Measurements from ENCODE around the gene OR7A5.
"Not testable (repeated sequence)": the region's sequence is repeated elsewhere in the genome, so short reads cannot be mapped to it uniquely, and the experiment has no call there.

OR7A5 gene

DNA sequence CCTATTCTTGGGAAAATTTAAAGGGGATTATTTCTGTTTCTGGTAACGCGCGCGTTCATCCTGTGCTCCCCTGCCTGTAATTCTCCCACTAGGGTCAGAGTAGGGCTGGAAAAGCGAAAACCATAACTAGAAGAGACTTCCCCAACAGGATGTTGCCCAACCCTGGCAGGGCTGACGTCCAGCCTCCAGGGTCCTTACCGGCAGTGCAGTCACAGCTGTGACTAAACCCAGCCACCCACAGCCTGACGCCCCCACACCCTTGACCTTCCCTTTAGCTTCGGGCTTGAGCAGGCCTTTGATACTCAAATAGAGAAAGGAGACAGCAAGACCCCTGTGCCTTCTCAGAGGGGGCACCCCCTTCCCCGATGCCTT, 50.3 kb downstream of the OR7A5 start:
- not testable (repeated sequence) for DNase-seq (ENCODE audit: low spot score)

DNA sequence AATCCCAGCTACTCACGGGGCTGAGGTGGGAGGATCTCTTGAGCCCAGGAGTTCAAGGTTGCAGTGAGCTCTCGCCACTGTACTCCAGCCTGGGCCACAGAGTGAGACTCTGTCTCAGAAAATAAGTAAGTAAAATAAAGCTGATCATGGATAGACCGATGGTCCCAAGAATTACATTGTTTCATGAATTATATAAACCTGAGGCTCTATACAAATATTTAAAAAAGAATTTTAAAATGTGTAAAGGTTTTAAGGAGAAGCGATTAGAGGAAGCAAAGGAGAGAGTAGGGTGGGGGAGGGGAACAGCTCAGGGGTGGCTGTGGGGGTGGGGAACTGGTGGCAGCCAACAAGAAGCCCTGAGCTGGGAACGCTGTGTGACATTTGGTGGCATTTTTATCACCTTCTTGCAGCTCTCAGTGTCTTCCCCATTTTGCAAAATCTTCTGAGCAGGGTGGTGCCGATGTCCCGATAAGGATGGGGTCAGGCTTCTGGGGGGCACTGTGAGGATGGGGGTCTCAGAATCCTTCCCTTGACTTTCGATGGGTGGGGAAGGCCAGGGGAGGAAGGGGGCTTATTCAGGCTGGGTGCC, 51.5 kb downstream of the OR7A5 start:
- not testable (repeated sequence) for DNase-seq (ENCODE audit: low spot score)

DNA sequence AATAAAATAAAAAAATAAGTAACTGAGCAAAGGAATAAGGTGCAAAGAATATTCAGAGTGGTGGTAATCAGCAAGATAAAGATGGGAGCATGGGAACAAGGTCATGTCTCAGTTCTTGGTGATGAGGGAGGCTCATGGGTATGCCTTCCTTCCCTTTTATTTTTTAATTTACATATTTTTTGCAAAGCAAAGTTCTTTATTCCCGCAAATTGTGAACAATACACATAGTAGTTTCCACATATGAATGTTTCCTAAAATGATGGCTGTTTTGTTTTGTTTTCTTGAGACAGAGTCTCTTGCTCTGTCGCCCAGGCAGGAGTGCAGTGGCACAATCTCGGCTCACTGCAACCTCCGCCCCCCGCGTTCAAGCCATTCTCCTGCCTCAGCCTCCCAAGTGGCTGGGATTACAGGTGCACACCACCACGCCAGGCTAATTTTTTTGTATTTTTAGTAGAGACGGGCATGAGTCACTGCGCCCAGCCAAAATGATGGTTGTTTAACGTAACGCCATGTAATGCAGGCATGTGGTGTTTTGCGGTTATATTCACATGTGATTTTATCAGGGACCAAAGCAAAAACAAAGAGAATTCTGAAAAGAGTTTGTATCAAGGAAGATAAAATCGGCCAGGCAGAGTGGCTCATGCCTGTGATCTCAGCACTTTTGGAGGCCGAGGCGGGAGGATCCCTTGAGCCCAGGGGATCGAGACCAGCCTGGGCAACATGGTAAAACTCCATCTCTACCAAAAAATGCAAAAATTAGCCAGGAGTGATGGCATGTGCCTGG, 52.2 kb downstream of the OR7A5 start:
- no peak for DNase-seq (ENCODE audit: low spot score)

DNA sequence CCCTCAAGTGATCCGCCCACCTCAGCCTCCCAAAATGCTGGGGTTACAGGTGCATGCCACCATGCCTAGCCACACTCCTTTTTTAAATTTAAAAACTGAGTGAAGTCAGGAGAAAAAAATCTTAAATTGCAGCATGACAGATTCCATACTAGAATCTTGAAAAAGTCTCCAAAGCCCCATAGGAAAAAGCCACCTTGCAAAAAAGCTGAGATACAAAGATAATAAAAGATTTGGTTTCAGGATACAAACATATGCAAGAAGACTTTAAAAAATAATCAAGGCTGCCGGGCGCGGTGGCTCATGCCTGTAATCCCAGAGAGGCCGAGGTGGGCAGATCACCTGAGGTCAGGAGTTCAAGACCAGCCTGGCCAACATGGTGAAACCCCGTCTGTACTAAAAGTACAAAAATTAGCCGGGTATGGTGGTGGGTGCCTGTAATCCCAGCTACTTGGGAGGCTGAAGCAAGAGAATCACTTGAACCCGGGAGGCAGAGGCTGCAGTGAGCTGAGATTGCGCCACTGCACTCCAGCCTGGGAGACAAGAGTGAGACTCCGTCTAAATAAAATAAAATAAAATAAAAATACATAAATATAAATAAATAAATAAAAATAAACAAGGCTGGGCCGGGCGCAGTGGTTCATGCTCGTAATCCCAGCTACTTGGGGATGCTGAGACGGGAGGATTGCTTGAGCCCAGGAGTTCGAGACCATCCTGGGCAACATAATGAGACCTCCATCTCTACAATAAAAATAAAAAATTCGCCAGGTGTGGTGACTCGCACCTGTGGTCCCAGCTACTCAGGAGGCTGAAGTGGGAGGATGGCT, 53.1 kb downstream of the OR7A5 start:
- not testable (repeated sequence) for DNase-seq (ENCODE audit: low spot score)

DNA sequence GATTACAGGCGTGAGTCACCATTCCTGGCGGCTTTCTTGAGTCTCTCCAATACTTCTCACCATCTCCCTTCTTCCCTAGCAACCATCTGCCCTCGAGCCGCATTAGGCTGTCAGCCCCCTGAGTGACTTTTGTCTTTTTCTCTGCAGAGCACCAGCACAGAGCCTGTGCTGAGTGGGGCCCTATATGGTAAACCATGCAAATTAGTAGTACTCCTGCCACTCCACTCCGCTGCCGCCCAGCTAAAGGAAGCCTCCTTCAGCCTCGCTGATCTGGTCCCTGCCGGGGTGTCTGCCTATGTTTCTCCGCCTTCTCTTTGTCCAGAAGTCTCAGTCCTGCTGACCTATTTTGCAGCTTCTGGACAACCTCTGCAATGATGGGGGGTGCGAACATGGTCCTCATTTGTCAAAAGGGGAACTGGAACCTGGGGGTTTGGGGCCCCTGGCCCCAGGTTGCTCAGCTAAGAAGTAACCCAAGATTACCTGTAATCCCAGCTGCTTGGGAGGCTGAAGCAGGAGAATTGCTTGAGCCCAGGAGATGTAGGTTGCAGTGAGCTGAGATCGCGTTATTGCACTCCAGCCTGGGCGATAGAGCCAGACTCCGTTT, 54.3 kb downstream of the OR7A5 start:
- not testable (repeated sequence) for DNase-seq (ENCODE audit: low spot score)

DNA sequence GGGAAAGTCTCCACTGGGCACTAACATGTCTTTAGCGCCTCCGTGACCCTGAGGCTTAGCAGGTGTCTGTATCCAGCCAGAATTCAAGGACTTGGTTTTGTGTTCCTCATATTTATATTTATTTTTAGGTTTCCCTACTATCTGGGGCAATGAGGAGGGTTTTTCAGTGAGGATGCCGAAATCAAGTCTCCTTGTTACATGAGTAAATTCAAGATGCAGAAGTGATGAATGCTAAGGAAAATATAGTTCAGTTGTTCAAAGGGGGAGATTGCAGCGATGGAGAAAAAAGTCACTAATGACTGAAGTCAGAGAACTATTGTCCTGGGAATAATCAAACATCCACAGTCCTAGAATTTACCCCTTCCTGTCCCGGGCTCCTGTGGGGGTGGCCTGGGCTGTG, 55.8 kb downstream of the OR7A5 start:
- no peak for DNase-seq (ENCODE audit: low spot score)

DNA sequence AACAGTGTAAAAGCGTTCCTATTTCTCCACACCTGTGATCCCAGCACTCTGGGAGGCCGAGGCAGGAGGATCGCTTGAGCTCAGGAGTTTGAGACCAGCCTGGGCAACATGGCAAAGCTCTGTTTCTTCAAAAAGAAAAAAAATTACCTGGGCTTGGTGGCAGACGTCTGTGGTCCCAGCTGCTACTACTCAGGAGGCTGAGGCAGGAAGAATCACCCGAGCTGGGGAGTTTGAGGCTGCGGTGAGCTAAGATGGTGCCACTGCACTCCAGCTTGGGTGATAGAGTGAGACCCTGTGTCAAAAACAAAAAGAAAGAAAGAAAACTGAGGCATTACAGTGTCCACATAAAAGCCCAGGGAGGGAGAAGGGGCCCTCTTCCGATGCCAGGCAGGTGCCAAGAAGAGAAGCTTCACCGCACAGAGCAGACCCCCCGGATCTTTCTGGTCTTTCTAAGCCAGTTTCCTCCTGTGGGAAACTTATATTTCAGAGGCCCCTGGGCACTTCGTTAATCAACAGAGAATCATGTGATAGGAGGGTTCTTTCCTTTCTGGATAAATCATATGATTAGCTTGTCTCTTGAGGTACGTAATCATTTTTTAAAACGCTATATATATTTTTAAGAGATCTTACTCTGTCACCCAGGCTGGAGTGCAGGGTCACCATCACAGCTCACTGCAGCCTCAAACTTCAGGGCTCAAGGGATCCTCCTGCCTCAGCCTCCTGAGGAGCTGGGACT, 56.7 kb downstream of the OR7A5 start, which contains the start of gene ADGRE2:
Gene ADGRE2, minus strand, starts transcription at position 451 of the 736 bp plus-strand sequence. CDS start 1,804 bp downstream, outside the sequence.
- DNase-seq (ENCODE audit: low spot score), result not testable (repeated sequence)

DNA sequence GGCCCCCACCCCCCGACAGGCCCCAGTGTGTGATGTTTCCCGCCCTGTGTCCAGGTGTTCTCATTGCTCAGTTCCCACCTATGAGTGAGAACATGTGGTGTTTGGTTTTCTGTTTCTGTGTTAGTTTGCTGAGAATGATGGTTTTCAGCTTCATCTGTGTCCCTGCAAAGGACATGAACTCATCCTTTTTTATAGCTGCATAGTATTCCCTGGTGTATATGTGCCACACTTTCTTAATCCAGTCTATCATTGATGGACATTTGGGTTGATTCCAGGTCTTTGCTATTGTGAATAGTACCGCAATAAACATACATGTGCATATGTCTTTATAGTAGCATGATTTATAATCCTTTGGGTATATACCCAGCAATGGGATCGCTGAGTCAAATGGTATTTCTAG, 57.3 kb downstream of the OR7A5 start:
- not testable (repeated sequence) for DNase-seq (ENCODE audit: low spot score)
